ENCODE measurements around the gene NCAM2.

DNA sequence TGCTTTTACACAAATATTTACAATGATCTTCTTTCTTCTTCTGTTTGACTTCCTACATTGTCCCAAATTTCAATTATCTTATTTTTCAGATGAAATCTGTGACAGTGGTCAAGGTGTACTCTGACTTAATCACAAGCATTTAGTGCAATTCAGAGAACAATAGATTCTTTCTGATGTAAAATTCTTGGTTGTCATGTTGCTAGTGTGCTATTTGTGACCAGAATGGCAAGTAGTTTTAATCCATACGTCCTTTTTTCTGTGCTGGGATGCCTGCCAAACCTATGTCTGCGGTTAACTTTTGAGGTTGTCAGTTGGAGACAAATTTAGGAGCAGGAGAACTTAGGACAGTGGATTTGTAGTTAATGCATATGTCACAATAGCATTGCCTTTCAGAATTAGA lies 31.0 kb downstream of the NCAM2 start:
- TF ChIP-seq POLR2A (IDR thresholded peaks at IDR 0.05; ENCODE audit: low read depth, low read length) (no peak), POLR2AphosphoS5 (IDR thresholded peaks at IDR 0.05; ENCODE audit: low read depth, low read length) (no peak), TAF1 (IDR thresholded peaks at IDR 0.05; ENCODE audit: low read depth, low read length) (no peak)

All from GM12891 (cell line).